ENCODE data around the gene SMU1. TPM values are rescaled to one million over a fixed set of nuclear protein-coding genes. Genes with fewer than 3 reads are reported as not detected.

SMU1 gene
- total RNA-seq, 6 experiments from 2014 or later = 20.3 to 22.1 (median 21.6) TPM

DNA sequence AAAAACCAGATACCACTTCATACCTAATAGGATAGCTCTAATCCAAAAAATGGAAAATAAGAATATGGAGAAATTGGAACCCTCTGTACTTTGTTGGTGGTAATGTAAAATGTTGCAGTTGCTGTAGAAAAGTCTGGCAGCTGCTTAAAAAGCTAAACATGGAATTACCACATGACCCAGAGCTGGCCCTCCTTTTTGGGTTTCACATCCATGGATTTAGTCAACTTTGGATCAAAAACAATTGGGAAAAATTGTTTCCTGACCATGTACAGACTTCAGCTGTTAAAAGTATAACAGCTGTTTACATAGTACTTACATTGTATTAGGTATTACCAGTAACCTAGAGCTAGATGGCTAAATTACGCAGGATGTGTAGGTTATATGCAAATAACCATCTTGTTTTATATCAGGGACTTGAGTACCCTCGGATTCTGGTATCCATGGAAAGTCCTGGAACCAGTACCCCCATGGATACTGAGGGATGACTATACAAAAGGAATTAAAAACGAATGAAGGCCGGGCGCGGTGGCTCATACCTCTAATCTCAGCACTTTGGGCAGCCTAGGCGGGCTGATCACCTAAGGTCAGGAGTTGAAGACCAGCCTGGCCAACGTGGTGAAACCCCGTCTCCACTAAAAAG, 35.6 kb downstream of the SMU1 start:
- no peak for DNase-seq
- Mint-ChIP-seq H3K4me1 (ENCODE audit: low read depth) (peaks cover 19% of the 10 kb centered on the region), H3K27me3 (ENCODE audit: insufficient read depth) (no peaks in the 10 kb centered on the region; the same call in 1 of the 2 replicates), H3K27ac (no peak overlapping the region), H3K4me3 (no peak overlapping the region), H3K36me3 (ENCODE audit: low read depth) (peaks cover 19% of the 10 kb centered on the region), H3K9me3 (no peaks in the 10 kb centered on the region)
- TF ChIP-seq, protein P1, sequence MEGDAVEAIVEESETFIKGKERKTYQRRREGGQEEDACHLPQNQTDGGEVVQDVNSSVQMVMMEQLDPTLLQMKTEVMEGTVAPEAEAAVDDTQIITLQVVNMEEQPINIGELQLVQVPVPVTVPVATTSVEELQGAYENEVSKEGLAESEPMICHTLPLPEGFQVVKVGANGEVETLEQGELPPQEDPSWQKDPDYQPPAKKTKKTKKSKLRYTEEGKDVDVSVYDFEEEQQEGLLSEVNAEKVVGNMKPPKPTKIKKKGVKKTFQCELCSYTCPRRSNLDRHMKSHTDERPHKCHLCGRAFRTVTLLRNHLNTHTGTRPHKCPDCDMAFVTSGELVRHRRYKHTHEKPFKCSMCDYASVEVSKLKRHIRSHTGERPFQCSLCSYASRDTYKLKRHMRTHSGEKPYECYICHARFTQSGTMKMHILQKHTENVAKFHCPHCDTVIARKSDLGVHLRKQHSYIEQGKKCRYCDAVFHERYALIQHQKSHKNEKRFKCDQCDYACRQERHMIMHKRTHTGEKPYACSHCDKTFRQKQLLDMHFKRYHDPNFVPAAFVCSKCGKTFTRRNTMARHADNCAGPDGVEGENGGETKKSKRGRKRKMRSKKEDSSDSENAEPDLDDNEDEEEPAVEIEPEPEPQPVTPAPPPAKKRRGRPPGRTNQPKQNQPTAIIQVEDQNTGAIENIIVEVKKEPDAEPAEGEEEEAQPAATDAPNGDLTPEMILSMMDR (IDR thresholded peaks at IDR 0.05) = no peak

DNA sequence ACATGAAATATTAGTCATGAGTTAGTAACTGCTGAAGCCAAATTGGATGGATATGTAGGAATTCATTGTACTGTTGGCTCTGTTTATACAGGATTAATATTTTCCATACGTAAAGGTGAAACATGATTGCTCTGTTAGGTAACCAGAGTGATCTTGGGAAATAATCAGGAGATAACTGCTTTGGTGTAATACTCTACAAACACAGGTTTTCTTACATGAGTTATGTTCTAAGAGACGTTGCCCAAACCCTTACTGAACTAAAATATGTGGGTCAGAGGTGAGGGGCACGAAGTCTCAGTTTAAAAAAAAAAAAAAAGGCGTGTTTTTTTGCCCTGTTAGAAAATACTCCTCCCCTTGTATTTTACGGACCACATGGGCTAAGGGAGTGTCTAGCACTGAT, 43.6 kb downstream of the SMU1 start:
- no peak for DNase-seq
- Mint-ChIP-seq H3K9me3 (no peaks in the 10 kb centered on the region), H3K4me1 (ENCODE audit: low read depth) (peaks cover 55% of the 10 kb centered on the region), H3K36me3 (ENCODE audit: low read depth) (peaks cover 62% of the 10 kb centered on the region), H3K4me3 (no peak overlapping the region), H3K27me3 (ENCODE audit: insufficient read depth) (no peaks in the 10 kb centered on the region; the same call in none of the 2 replicates), H3K27ac (no peak overlapping the region)
- TF ChIP-seq, protein P1 (IDR thresholded peaks at IDR 0.05) = no peak

DNA sequence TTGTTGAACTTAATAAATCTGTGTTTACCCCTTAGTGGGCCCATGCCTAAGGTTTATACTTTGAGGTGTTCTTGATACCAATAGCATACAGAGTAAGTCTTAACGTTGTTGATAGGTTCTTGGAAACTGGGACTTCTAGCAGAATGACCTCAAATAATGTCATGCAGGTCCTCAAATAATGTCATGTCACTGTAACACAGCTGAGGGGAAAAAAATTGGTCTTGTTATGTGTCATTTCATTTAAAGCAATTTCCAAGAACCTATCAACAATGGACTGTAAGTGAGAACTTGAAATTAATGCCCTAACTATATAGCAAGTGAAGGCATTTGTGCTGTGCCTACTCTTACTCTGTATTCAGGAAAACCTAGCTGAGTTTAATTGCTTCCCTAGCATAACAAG, 44.2 kb downstream of the SMU1 start:
- H3K36me3 Mint-ChIP-seq (ENCODE audit: low read depth) = peaks cover 63% of the 10 kb centered on the region
- peaks cover 57% of the 10 kb centered on the region for H3K4me1 Mint-ChIP-seq (ENCODE audit: low read depth)
- H3K27me3 Mint-ChIP-seq (ENCODE audit: insufficient read depth) = no peaks in the 10 kb centered on the region; the same call in none of the 2 replicates
- H3K9me3 Mint-ChIP-seq = no peaks in the 10 kb centered on the region
- no peak for DNase-seq
- no peak overlapping the region for H3K4me3 Mint-ChIP-seq
- TF ChIP-seq, protein P1 (IDR thresholded peaks at IDR 0.05) = no peak
- H3K27ac Mint-ChIP-seq = no peak overlapping the region

DNA sequence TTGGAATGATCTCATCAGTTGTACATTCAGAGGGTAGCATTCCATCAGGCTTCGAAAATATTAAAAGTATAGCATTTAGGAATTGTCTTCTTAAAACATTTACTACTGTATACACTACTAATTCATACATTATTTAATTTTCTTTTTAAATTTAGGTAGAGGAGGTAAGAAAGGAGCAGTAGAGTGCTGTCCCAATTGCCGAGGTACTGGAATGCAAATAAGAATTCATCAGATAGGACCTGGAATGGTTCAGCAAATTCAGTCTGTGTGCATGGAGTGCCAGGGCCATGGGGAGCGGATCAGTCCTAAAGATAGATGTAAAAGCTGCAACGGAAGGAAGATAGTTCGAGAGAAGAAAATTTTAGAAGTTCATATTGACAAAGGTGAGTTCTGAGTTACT, 46.2 kb downstream of the SMU1 start:
- no peaks in the 10 kb centered on the region; the same call in 1 of the 2 replicates for H3K27me3 Mint-ChIP-seq (ENCODE audit: insufficient read depth)
- H3K27ac Mint-ChIP-seq = no peak overlapping the region
- TF ChIP-seq, protein P1 (IDR thresholded peaks at IDR 0.05) = no peak
- no peaks in the 10 kb centered on the region for H3K9me3 Mint-ChIP-seq
- no peak for DNase-seq
- no peak overlapping the region; the same call in 1 of the 2 replicates for H3K4me3 Mint-ChIP-seq
- H3K4me1 Mint-ChIP-seq (ENCODE audit: low read depth) = peaks cover 69% of the 10 kb centered on the region
- peaks cover 66% of the 10 kb centered on the region for H3K36me3 Mint-ChIP-seq (ENCODE audit: low read depth)

DNA sequence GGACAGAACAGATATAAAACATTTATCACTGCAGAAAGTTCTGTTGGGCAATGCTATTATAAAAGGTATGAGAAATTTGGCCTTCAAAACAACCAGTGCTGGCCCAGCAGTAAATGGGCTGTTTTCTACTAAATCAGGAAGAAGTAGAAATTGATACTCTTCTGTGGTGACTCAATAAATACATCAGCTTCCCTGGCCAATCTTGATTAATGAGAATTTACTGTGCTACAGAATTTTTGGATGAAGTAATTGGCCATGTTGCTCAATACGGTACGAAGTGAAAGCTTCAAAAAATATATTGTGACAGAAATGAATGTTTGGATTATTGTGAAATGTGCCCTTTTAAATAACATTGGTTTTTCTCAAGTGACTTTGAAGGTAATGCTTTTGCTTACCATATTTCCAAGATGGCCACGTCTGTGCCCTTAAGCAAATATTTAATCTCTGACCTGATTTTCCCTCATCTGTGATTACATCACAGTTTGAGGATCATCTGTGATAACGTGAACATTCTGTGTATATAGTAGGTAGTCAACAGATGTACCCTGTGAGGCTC, 47.2 kb downstream of the SMU1 start:
- TF ChIP-seq, protein P1 (IDR thresholded peaks at IDR 0.05) = no peak
- no peak for DNase-seq
- Mint-ChIP-seq H3K9me3 (no peaks in the 10 kb centered on the region), H3K4me1 (ENCODE audit: low read depth) (peaks cover 71% of the 10 kb centered on the region), H3K4me3 (peak overlapping the region; percentile 25; the same call in 1 of the 2 replicates), H3K27me3 (ENCODE audit: insufficient read depth) (no peaks in the 10 kb centered on the region; the same call in 1 of the 2 replicates), H3K27ac (peak overlapping the region; percentile 55), H3K36me3 (ENCODE audit: low read depth) (peaks cover 60% of the 10 kb centered on the region)

Data from HFFc6 (cell line).